Measurements from ENCODE around the gene ARHGEF11. TPM values are rescaled to one million over a fixed set of nuclear protein-coding genes. Genes with fewer than 3 reads are reported as not detected.

ARHGEF11 gene
- total RNA-seq, 1 donor from 2014 or later, result 41.1 TPM

DNA sequence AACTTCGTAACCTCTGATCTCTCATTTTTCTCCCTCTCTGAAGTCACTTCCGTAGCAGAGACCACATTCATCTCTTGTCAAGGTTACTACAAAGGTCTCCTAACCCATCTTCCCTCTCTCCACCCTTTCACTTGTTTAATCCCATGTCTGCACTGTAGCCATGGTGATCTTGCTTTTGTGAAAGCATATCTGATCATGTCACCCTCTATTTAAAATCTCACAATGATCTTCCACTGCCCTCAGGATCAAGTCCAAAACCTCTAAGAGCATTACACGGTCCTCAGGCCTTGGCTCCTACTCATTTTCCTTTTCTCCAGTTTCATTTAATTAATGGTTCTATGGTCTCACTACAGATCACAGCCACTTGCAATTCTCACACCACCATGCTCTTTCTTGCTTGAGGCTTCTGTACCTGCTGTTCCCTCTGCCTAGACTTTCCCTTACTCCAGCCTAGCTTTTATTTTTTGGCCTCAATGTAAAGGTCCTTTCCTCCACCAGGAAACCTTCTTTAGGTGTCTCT, 12.1 kb downstream of the ARHGEF11 start:
- no peak overlapping the region for H3K4me3 ChIP-seq
- no peak overlapping the region for H3K27ac ChIP-seq
- no peaks in the 10 kb centered on the region for H3K4me1 ChIP-seq
- ATAC-seq (no peak), DNase-seq (no peak)
- intact Hi-C loops (cut with DNase I), result no loop called here
- no peaks in the 10 kb centered on the region for H3K9me3 ChIP-seq
- no peak for TF ChIP-seq CTCF (IDR thresholded peaks at IDR 0.05)
- no peaks in the 10 kb centered on the region for H3K36me3 ChIP-seq
- H3K27me3 ChIP-seq, result no peaks in the 10 kb centered on the region

DNA sequence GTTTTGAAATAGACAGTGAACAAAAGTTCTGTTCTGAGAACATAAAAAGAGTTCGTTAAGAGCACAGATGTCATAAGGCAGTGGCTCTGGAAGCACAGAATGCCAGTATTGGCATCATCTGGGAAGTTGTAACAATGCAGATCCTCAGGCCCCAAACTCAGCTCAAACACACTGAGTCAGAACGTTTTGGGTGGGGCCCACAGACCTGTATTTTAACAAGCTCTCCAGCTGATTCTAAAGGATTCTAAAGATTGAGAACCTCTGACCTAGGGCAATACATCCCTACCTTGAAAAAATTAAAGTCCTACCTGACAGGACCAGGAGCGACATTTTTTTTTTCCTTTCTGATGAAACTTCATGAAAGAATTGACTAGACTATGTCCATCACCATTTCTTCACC, 13.2 kb downstream of the ARHGEF11 start:
- no peak for DNase-seq
- Histone ChIP-seq H3K27ac (no peak overlapping the region), H3K4me3 (no peak overlapping the region), H3K27me3 (no peaks in the 10 kb centered on the region), H3K4me1 (no peaks in the 10 kb centered on the region), H3K9me3 (no peaks in the 10 kb centered on the region), H3K36me3 (no peaks in the 10 kb centered on the region)
- no peak for ATAC-seq
- TF ChIP-seq CTCF (IDR thresholded peaks at IDR 0.05), result no peak
- intact Hi-C loops (cut with DNase I), result no loop called here

DNA sequence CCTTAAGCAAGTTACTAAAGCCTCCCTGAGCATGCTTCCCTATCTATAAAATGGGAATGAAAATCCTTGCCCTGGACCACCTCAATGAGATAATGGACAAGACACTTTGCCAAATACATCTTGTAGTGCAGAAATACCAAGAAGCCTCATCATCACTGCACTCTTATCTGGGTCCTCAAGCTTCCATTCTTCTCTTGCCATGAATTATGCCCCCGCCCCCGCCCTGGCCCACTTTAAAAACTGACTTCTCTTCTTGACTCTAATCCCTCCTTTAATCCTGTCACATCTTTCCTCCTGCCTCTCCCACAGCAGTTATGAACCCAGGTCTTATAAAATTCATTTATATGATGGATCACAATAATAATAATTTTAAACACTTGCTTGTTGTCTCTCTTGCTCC, 14.8 kb downstream of the ARHGEF11 start:
- TF ChIP-seq CTCF (IDR thresholded peaks at IDR 0.05), result no peak
- Histone ChIP-seq H3K36me3 (no peaks in the 10 kb centered on the region), H3K4me1 (no peaks in the 10 kb centered on the region), H3K27me3 (no peaks in the 10 kb centered on the region), H3K27ac (no peak overlapping the region), H3K9me3 (no peaks in the 10 kb centered on the region), H3K4me3 (no peak overlapping the region)
- DNase-seq, result no peak
- intact Hi-C loops (cut with DNase I), result no loop called here
- ATAC-seq, result no peak

DNA sequence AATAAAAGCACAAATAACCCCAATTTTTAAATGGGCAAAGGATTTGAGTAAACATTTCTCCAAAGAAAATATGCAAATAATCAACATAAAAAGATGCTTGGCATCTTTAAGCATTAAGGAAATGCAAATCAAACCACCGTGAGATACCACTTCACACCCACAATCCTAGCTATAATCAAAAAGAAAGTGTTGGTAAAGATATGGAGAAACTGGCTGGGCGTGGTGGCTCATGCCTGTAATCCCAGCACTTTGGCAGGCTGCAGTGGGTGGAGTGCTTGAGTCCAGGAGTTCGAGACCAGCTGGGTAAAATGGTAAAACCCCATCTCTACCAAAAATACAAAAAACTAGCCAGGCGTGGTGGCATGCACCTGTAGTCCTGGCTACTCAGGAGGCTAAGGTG, 16.9 kb downstream of the ARHGEF11 start:
- intact Hi-C loops (cut with DNase I), result no loop called here
- no peak for DNase-seq
- Histone ChIP-seq H3K27me3 (no peaks in the 10 kb centered on the region), H3K9me3 (no peaks in the 10 kb centered on the region), H3K36me3 (no peaks in the 10 kb centered on the region), H3K4me3 (no peak overlapping the region), H3K4me1 (no peaks in the 10 kb centered on the region), H3K27ac (no peak overlapping the region)
- no peak for TF ChIP-seq CTCF (IDR thresholded peaks at IDR 0.05)
- ATAC-seq, result no peak

- Histone ChIP-seq H3K9me3 (peaks cover 14% of the 10 kb centered on the region), H3K4me1 (no peaks in the 10 kb centered on the region), H3K36me3 (no peaks in the 10 kb centered on the region), H3K27ac (no peak overlapping the region), H3K27me3 (no peaks in the 10 kb centered on the region), H3K4me3 (no peak overlapping the region)
- TF ChIP-seq CTCF (IDR thresholded peaks at IDR 0.05), result no peak
- intact Hi-C loops (cut with DNase I), result no loop called here
- DNase-seq, result no peak
- no peak for ATAC-seq
These were observed 19.7 kb downstream of the ARHGEF11 start for GRCh38 chr1:157025856-157026255.

- peaks cover 14% of the 10 kb centered on the region for H3K9me3 ChIP-seq
- no peak for DNase-seq
- intact Hi-C loops (cut with DNase I), result no loop called here
- H3K27ac ChIP-seq, result no peak overlapping the region
- ATAC-seq, result no peak
- no peak for TF ChIP-seq CTCF (IDR thresholded peaks at IDR 0.05)
- H3K36me3 ChIP-seq, result no peaks in the 10 kb centered on the region
- H3K4me3 ChIP-seq, result no peak overlapping the region
- H3K27me3 ChIP-seq, result no peaks in the 10 kb centered on the region
- H3K4me1 ChIP-seq, result no peaks in the 10 kb centered on the region
These were observed 20.2 kb downstream of the ARHGEF11 start for GRCh38 chr1:157025385-157025784.

Measured in upper lobe of right lung (tissue), 1 donor.